GM12878 (cell line): ENCODE data around the gene TMPRSS6. TPM values are rescaled to one million over a fixed set of nuclear protein-coding genes. Genes with fewer than 3 reads are reported as not detected.

Experiments
- ATAC-seq: fragments of 200-7000 bp; cut with Tn5 transposase; 3 replicates; pipeline ENCODE4 v1.9.1; 2020; ENCODE audit warnings: mild to moderate bottlenecking, moderate library complexity
- BruUV-seq: library from RNA; stranded (reverse); fragments of 400-500 nt; replicated peaks from 2 replicates; lab custom pipeline; 2021; lab: Mats Ljungman, UMichigan
- CTCF ChIA-PET: fragments of 300-600 bp; sonication (Branson Sonifier 250); formaldehyde crosslinking; extraction: SDS; loops from one replicate; lab custom pipeline; 2021; ENCODE audit warnings: inconsistent platforms; lab: Yijun Ruan, JAX
- POLR2A ChIA-PET: fragments of 350-600 bp; formaldehyde crosslinking; extraction: SDS; loops from one replicate; lab custom pipeline; 2021; ENCODE audit warnings: inconsistent platforms; lab: Charles Lee
- RAD21 ChIA-PET: fragments of 300-600 bp; sonication (Branson Sonifier 250); formaldehyde crosslinking; loops from one replicate; lab custom pipeline; 2023; ENCODE audit warnings: antibody characterized with exemption; ENCODE audit not compliant: unreplicated experiment; lab: Charles Lee
- SMC1A ChIA-PET: fragments of 300-600 bp; sonication (Branson Sonifier 250); formaldehyde crosslinking; loops from one replicate; lab custom pipeline; 2023; ENCODE audit not compliant: unreplicated experiment, uncharacterized antibody; lab: Charles Lee
- DNase-seq: peaks from one replicate; pipeline ENCODE4 v3.0.0-alpha.2; 2011; ENCODE audit warnings: low read depth, low spot score
- FAIRE-seq: peaks from 3 replicates; lab custom pipeline; 2011; peaks lifted over from hg19 to GRCh38; lab: Jason Lieb, UNC
- H2AFZ ChIP-seq: 2 replicates; pipeline ENCODE4 v1.6.0; 2011; ENCODE audit warnings: low read depth, low read length, control low read depth; ENCODE audit not compliant: control insufficient read depth
- H3K27ac ChIP-seq: 2 replicates; pipeline ENCODE4 v1.5.1; 2011; ENCODE audit warnings: control low read depth; ENCODE audit not compliant: control insufficient read depth, insufficient read depth
- H3K27me3 ChIP-seq, 2 experiments: replicated peaks in 1 of 2; 2 replicates each; pipeline versions ENCODE4 v1.6.0 to v1.6.1; 2011; ENCODE audit warnings: low read length in 1 of 2; ENCODE audit not compliant: control insufficient read depth in 2 of 2, insufficient read depth in 2 of 2
- H3K36me3 ChIP-seq, 2 experiments: 2 replicates each; pipeline ENCODE4 v1.5.1; 2011; ENCODE audit warnings: low read length in 1 of 2; ENCODE audit not compliant: control insufficient read depth in 2 of 2, insufficient read depth in 2 of 2
- H3K4me1 ChIP-seq: 2 replicates; pipeline ENCODE4 v1.6.1; 2011; ENCODE audit warnings: mild to moderate bottlenecking, low read length, moderate library complexity, mixed read lengths; ENCODE audit not compliant: control insufficient read depth, insufficient read depth
- H3K4me2 ChIP-seq: 2 replicates; pipeline ENCODE4 v1.6.0; 2011; ENCODE audit warnings: control low read depth; ENCODE audit not compliant: control insufficient read depth, insufficient read depth
- H3K4me3 ChIP-seq: fragments of 200-600 bp; sonication (generic); 2 replicates; pipeline ENCODE4 v1.5.1; 2016
- H3K79me2 ChIP-seq: 2 replicates; pipeline ENCODE4 v1.6.0; 2011; ENCODE audit warnings: low read length; ENCODE audit not compliant: control insufficient read depth, insufficient read depth
- H3K9ac ChIP-seq: 2 replicates; pipeline ENCODE4 v1.8.0; 2011; ENCODE audit warnings: low read length, control low read depth, mixed read lengths; ENCODE audit not compliant: control insufficient read depth, insufficient read depth
- H3K9me3 ChIP-seq: replicated peaks from 3 replicates; pipeline ENCODE4 v1.5.1; 2011; ENCODE audit warnings: mild to moderate bottlenecking, low read length; ENCODE audit not compliant: control insufficient read depth, insufficient read depth
- H4K20me1 ChIP-seq: 2 replicates; pipeline ENCODE4 v1.6.0; 2011; ENCODE audit not compliant: control insufficient read depth, insufficient read depth
- ASH2L ChIP-seq: fragments of 300-600, 200-600 bp; sonication (generic); IDR thresholded peaks from 2 replicates; pipeline ENCODE4 v1.6.1; 2017; ENCODE audit warnings: low read depth, mild to moderate bottlenecking, borderline replicate concordance
- ATF7 ChIP-seq: fragments of 450-650 bp; IDR thresholded peaks from 2 replicates; pipeline ENCODE4 v1.6.1; 2016; ENCODE audit warnings: low read depth, mild to moderate bottlenecking
- CBX5 ChIP-seq: sonication (generic); IDR thresholded peaks from 2 replicates; pipeline ENCODE4 v1.6.1; 2016; ENCODE audit warnings: low read depth, moderate library complexity, mild to moderate bottlenecking, inconsistent platforms
- CHD4 ChIP-seq: fragments of 200-600 bp; sonication (generic); IDR thresholded peaks from 2 replicates; pipeline ENCODE4 v1.6.1; 2016; ENCODE audit warnings: mild to moderate bottlenecking
- KAT2A ChIP-seq: conservative IDR thresholded peaks from 2 replicates; pipeline ENCODE4 v1.6.1; 2011; ENCODE audit warnings: low read depth, low read length; ENCODE audit not compliant: control insufficient read depth
- MTA2 ChIP-seq: fragments of 450-650 bp; IDR thresholded peaks from 2 replicates; pipeline ENCODE4 v1.6.1; 2016; ENCODE audit warnings: low read depth, mild to moderate bottlenecking, moderate library complexity
- MTA3 ChIP-seq: IDR thresholded peaks from 2 replicates; pipeline ENCODE4 v1.6.1; 2012; ENCODE audit warnings: low read length, inconsistent platforms, borderline replicate concordance
- NFYA ChIP-seq: IDR thresholded peaks from 2 replicates; pipeline ENCODE4 v1.6.1; 2011; ENCODE audit warnings: low read depth, mild to moderate bottlenecking, low read length, improper control_type of control experiment, borderline replicate concordance
- NR2C2 ChIP-seq: IDR thresholded peaks from 2 replicates; pipeline ENCODE4 v1.6.1; 2011; ENCODE audit warnings: borderline replicate concordance, low read depth; ENCODE audit not compliant: control insufficient read depth, insufficient read length
- POLR2A ChIP-seq: IDR thresholded peaks from 2 replicates; pipeline ENCODE4 v1.6.1; 2011; ENCODE audit warnings: low read depth, mild to moderate bottlenecking, low read length
- PRDM15 ChIP-seq: fragments of 450-650 bp; formaldehyde crosslinking; IDR thresholded peaks from 2 replicates; pipeline ENCODE4 v1.4.0; 2020; ENCODE audit warnings: mild to moderate bottlenecking, moderate library complexity
- USF2 ChIP-seq: IDR thresholded peaks from 2 replicates; pipeline ENCODE4 v1.6.1; 2011; ENCODE audit warnings: low read depth, low read length, improper control_type of control experiment, borderline replicate concordance
- ZBTB33 ChIP-seq: fragments of 450-650 bp; IDR thresholded peaks from 2 replicates; pipeline ENCODE4 v1.6.1; 2017; ENCODE audit warnings: mild to moderate bottlenecking
- WGBS: methylation state at CpG from one replicate; pipeline ENCODE4 v1.1.6; 2016; ENCODE audit warnings: low lambda C conversion rate; ENCODE audit not compliant: insufficient replicate concordance, insufficient coverage; ENCODE audit errors: missing lambda C conversion rate; 5-methylcytosine and 5-hydroxymethylcytosine counted together
- in situ Hi-C: fragments of 300-500 bp; cut with MboI; formaldehyde crosslinking; loops from 9 replicates; pipeline ENCODE4 v1.14.3; 2018; ENCODE audit warnings: mixed read lengths
- intact Hi-C: fragments of 100-400 bp; cut with micrococcal nuclease; formaldehyde crosslinking; loops from one replicate; pipeline ENCODE4 v1.14.2; 2022; ENCODE audit not compliant: unreplicated experiment
- polyA plus RNA-seq, 11 experiments: library from polyadenylated mRNA; depleted of rRNA in 4 of 11; unstranded in 6 of 11; stranded (reverse) in 5 of 11; fragments of >200 nt; fragmentation: Nextera tagmentation in 4 of 11; fragmentation: Illumina TruSeq in 1 of 11; extraction: Ambion mirVana in 4 of 11; extraction: Trizol in 1 of 11; gene quantifications; 1 replicate in 1 of 11; 2 replicates in 10 of 11; pipeline versions ENCODE4 v1.2.1 to v1.2.3, GENCODE V29; 2011 to 2016; ENCODE audit warnings: inconsistent platforms in 2 of 11, missing spikeins in 2 of 11, low read depth in 1 of 11
- total RNA-seq, 4 experiments: library from RNA; depleted of rRNA in 3 of 4; stranded (reverse); fragments of >200 nt in 3 of 4; fragmentation: Illumina TruSeq in 1 of 4; extraction: Trizol in 1 of 4; gene quantifications; 2 replicates each; pipeline versions ENCODE4 v1.2.1 to v1.2.3, GENCODE V29; 2013 to 2021

The TMPRSS6 gene
- total and polyA plus RNA-seq, 10 of the 15 experiments (the other 5 are each of a cell fraction or from before 2014, with no cell fraction given): 0.06 to 0.69 (median 0.19) TPM; not detected in 6

DNA sequence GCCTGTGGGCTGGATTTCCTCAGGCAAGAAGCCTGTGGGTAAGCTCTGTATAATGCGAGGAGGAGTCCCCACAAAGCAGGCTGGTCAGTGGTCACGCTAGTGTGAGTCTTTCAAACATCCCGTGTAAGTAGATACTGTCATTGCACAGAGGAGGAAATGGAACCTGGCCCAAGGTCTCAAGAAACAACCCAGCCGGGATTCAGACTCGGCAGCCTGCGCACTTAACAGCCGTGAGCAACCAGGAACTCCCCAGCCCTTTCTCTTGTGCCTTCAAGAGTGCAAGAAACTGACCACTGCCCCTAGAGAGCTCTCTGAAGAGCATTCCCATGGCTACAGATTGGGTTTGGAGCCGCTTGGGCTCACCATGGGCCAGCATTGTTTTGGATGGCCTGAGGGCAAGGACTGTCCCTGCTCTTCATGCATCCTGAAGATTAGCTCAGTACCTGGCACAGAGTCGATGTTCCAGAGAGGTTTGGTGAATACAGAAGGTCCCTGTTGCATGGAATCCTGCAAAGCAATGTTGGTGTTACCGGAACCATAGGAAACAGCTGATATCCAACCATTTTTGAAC lies 83.9 kb downstream of the TMPRSS6 start:
- FAIRE-seq: no peak
- H4K20me1 ChIP-seq: no peaks in the 10 kb centered on the region
- no peaks in the 10 kb centered on the region; the same call in 1 of the 2 replicates for H3K79me2 ChIP-seq
- no peak for DNase-seq
- H3K4me3 ChIP-seq: no peak overlapping the region
- intact Hi-C loops: no loop called here
- TF ChIP-seq KAT2A (no peak), CBX5 (no peak), MTA2 (no peak), ZBTB33 (no peak), MTA3 (no peak), NR2C2 (no peak), PRDM15 (CRISPR knock-in tag) (no peak), POLR2A (no peak), ASH2L (no peak), USF2 (no peak), ATF7 (no peak), NFYA (no peak), CHD4 (no peak)
- BruUV-seq: no TSS peak
- RAD21 ChIA-PET: no interaction called here
- H3K9ac ChIP-seq: no peak overlapping the region
- no peaks in the 10 kb centered on the region for H3K9me3 ChIP-seq
- H3K27ac ChIP-seq: no peak overlapping the region
- POLR2A ChIA-PET: interaction anchor here (0.8 kb wide), 1 partner anchor 11 kb away, joined by 3 read pairs; no protein-coding TSS in a partner anchor
- H3K36me3 ChIP-seq: no peaks in the 10 kb centered on the region; a peak in 1 of 4 replicates
- WGBS: 78% methylated on average over 10 of the region's 10 CpGs
- ATAC-seq: no peak
- in situ Hi-C loops: no loop called here
- SMC1A ChIA-PET: no interaction called here
- no peak overlapping the region for H3K4me2 ChIP-seq
- no peaks in the 10 kb centered on the region for H3K27me3 ChIP-seq
- CTCF ChIA-PET: interaction anchor here (1.4 to 1.5 kb wide), 2 partner anchors 9 to 18 kb away, joined by 4 to 5 read pairs; no protein-coding TSS in a partner anchor
- peaks cover 5% of the 10 kb centered on the region for H3K4me1 ChIP-seq
- H2AFZ ChIP-seq: no peak overlapping the region
